SK-N-SH treated with all-trans-retinoic acid at 6 μM for 48 hours (cell line): Measurements from ENCODE around the gene TMED5.
"Not testable (repeated sequence)": the region's sequence is repeated elsewhere in the genome, so short reads cannot be mapped to it uniquely, and the experiment has no call there.

ENCODE experiments used
- ATAC-seq: fragments of 200-7000 bp; cut with Tn5 transposase; 3 replicates; pipeline ENCODE4 v1.9.1; 2020; ENCODE audit warnings: mild to moderate bottlenecking, moderate library complexity
- ARNTL ChIP-seq: fragments of 450-650 bp; formaldehyde crosslinking; IDR thresholded peaks from 2 replicates; pipeline ENCODE4 v1.5.0; 2020; ENCODE audit warnings: low read depth, mild to moderate bottlenecking, moderate library complexity, borderline replicate concordance
- BACH2 ChIP-seq: fragments of 250-450 bp; sonication (Bioruptor Pico); IDR thresholded peaks from 2 replicates; pipeline ENCODE4 v1.9.0; 2021; ENCODE audit warnings: mild to moderate bottlenecking, borderline replicate concordance
- CSDC2 ChIP-seq: fragments of 250-450 bp; sonication (Bioruptor Pico); IDR thresholded peaks from 2 replicates; pipeline ENCODE4 v1.5.0; 2020; ENCODE audit warnings: mild to moderate bottlenecking, moderate library complexity
- ESRRG ChIP-seq: fragments of 250-450 bp; sonication (Bioruptor Pico); IDR thresholded peaks from 2 replicates; pipeline ENCODE4 v1.6.1; 2021; ENCODE audit warnings: mild to moderate bottlenecking
- GLIS3 ChIP-seq: fragments of 250-450 bp; sonication (Bioruptor Pico); IDR thresholded peaks from 2 replicates; pipeline ENCODE4 v1.5.0; 2020; ENCODE audit warnings: mild to moderate bottlenecking, moderate library complexity
- ISL1 ChIP-seq: fragments of 250-450 bp; sonication (Bioruptor Pico); IDR thresholded peaks from 2 replicates; pipeline ENCODE4 v2.1.2; 2022; ENCODE audit warnings: mild to moderate bottlenecking, moderate library complexity
- OSR1 ChIP-seq: fragments of 250-450 bp; sonication (Bioruptor Pico); IDR thresholded peaks from 2 replicates; pipeline ENCODE4 v1.8.0; 2022; ENCODE audit warnings: moderate library complexity, mild to moderate bottlenecking, inconsistent platforms
- PPARA ChIP-seq: fragments of 250-450 bp; sonication (Bioruptor Pico); IDR thresholded peaks from 2 replicates; pipeline ENCODE4 v1.5.0; 2020; ENCODE audit warnings: mild to moderate bottlenecking, borderline replicate concordance
- RARB ChIP-seq: fragments of 250-450 bp; sonication (Bioruptor Pico); IDR thresholded peaks from 2 replicates; pipeline ENCODE4 v1.8.0; 2021; ENCODE audit warnings: mild to moderate bottlenecking, moderate library complexity
- SNAI2 ChIP-seq: fragments of 250-450 bp; sonication (Bioruptor Pico); IDR thresholded peaks from 2 replicates; pipeline ENCODE4 v1.5.0; 2020; ENCODE audit warnings: mild to moderate bottlenecking, moderate library complexity
- TCF4 ChIP-seq: fragments of 250-450 bp; sonication (Bioruptor Pico); IDR thresholded peaks from 2 replicates; pipeline ENCODE4 v1.8.0; 2021; ENCODE audit warnings: mild to moderate bottlenecking, moderate library complexity, borderline replicate concordance
- TOX ChIP-seq: fragments of 250-450 bp; sonication (Bioruptor Pico); IDR thresholded peaks from 2 replicates; pipeline ENCODE4 v1.8.0; 2021; ENCODE audit warnings: mild to moderate bottlenecking, moderate library complexity, borderline replicate concordance
- ZC3H10 ChIP-seq: fragments of 250-450 bp; sonication (Bioruptor Pico); IDR thresholded peaks from 2 replicates; pipeline ENCODE4 v1.5.1; 2021; ENCODE audit warnings: mild to moderate bottlenecking, moderate library complexity
- ZFP30 ChIP-seq: fragments of 450-650 bp; formaldehyde crosslinking; IDR thresholded peaks from 2 replicates; pipeline ENCODE4 v1.5.0; 2022; ENCODE audit warnings: mild to moderate bottlenecking, moderate library complexity
- ZNF565 ChIP-seq: fragments of 450-650 bp; formaldehyde crosslinking; conservative IDR thresholded peaks from 2 replicates; pipeline ENCODE4 v1.5.0; 2020; ENCODE audit warnings: low read depth, mild to moderate bottlenecking, moderate library complexity
- ZNF70 ChIP-seq: fragments of 450-650 bp; formaldehyde crosslinking; IDR thresholded peaks from 2 replicates; pipeline ENCODE4 v1.5.0; 2020; ENCODE audit warnings: mild to moderate bottlenecking, moderate library complexity
- ZNF8 ChIP-seq: fragments of 450-650 bp; formaldehyde crosslinking; IDR thresholded peaks from 2 replicates; pipeline ENCODE4 v1.5.0; 2020; ENCODE audit warnings: mild to moderate bottlenecking, moderate library complexity
- TF ChIP-seq, protein P1 (sequence below): fragments of 250-450 bp; sonication (Bioruptor Pico); IDR thresholded peaks from 2 replicates; pipeline ENCODE4 v1.5.1; 2021; ENCODE audit warnings: mild to moderate bottlenecking, moderate library complexity
- TF ChIP-seq, protein P2 (sequence below): fragments of 250-450 bp; sonication (Bioruptor Pico); IDR thresholded peaks from 2 replicates; pipeline ENCODE4 v1.8.0; 2020; ENCODE audit warnings: mild to moderate bottlenecking, moderate library complexity, borderline replicate concordance
- TF ChIP-seq, protein P3 (sequence below): fragments of 250-450 bp; sonication (Bioruptor Pico); IDR thresholded peaks from 2 replicates; pipeline ENCODE4 v1.8.0; 2021; ENCODE audit warnings: low read depth, mild to moderate bottlenecking, moderate library complexity, borderline replicate concordance
- TF ChIP-seq, protein P4 (sequence below): fragments of 250-450 bp; sonication (Bioruptor Pico); IDR thresholded peaks from 2 replicates; pipeline ENCODE4 v1.5.1; 2020; ENCODE audit warnings: low read depth, mild to moderate bottlenecking, moderate library complexity

The TMED5 gene

DNA sequence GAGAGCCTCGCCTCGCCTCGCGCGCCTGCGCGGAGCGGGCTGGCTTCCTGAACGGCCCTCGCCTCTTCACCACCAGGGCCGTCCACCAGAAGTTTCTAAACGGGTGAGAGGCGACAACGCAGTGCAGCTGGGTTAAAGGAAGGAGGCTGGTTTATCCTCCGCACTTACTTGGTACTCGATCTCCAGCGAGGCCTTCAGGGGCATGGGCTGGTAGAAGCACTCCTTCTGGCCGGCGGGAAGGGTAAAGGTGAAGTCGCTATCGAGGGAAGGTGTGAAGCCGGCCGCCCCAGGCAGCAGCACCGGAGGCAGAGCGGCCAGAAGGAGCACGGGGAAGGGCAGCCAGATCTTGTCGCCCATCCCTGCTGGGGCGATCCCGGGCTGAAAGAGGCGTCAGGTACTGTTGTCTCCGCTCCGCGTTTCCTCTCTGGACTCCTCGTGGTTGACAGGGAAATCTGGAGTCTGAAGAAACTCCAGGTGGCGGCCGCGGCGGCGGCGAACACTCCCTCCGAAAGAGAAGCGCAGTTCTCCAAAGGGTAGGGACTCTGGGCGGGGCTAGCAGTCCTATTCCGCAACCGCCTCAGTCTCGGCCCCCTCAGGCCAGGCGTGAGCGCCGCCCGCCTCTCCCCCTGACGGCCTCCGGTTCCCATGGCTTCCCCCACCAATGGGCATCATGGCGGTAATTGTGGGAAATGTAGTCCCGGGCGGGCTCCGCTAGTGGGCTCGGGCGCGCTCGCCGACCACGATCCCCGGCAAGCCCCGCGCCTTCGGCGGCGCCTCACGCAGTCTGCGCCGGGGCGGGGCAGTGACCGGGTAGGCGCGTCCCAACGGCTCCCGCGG lies at the start of gene TMED5:
Gene TMED5 (minus strand): TSS at position 528 of the 837 bp plus-strand sequence. CDS start 171 bp downstream, at position 357.
- TF ChIP-seq BACH2 (CRISPR knock-in tag) (no peak), ARNTL (no peak), ZNF565 (CRISPR knock-in tag) (no peak), OSR1 (CRISPR knock-in tag) (no peak), RARB (CRISPR knock-in tag) (no peak), PPARA (CRISPR knock-in tag) (no peak), TOX (CRISPR knock-in tag) (no peak), ESRRG (no peak), GLIS3 (CRISPR knock-in tag) (no peak), ZFP30 (CRISPR knock-in tag) (no peak), ISL1 (CRISPR knock-in tag) (no peak), ZC3H10 (CRISPR knock-in tag) (no peak), TCF4 (CRISPR knock-in tag) (no peak)
- TF ChIP-seq, protein P1, sequence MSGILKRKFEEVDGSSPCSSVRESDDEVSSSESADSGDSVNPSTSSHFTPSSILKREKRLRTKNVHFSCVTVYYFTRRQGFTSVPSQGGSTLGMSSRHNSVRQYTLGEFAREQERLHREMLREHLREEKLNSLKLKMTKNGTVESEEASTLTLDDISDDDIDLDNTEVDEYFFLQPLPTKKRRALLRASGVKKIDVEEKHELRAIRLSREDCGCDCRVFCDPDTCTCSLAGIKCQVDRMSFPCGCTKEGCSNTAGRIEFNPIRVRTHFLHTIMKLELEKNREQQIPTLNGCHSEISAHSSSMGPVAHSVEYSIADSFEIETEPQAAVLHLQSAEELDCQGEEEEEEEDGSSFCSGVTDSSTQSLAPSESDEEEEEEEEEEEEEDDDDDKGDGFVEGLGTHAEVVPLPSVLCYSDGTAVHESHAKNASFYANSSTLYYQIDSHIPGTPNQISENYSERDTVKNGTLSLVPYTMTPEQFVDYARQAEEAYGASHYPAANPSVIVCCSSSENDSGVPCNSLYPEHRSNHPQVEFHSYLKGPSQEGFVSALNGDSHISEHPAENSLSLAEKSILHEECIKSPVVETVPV (CRISPR knock-in tag), result no peak
- TF ChIP-seq, protein P2, sequence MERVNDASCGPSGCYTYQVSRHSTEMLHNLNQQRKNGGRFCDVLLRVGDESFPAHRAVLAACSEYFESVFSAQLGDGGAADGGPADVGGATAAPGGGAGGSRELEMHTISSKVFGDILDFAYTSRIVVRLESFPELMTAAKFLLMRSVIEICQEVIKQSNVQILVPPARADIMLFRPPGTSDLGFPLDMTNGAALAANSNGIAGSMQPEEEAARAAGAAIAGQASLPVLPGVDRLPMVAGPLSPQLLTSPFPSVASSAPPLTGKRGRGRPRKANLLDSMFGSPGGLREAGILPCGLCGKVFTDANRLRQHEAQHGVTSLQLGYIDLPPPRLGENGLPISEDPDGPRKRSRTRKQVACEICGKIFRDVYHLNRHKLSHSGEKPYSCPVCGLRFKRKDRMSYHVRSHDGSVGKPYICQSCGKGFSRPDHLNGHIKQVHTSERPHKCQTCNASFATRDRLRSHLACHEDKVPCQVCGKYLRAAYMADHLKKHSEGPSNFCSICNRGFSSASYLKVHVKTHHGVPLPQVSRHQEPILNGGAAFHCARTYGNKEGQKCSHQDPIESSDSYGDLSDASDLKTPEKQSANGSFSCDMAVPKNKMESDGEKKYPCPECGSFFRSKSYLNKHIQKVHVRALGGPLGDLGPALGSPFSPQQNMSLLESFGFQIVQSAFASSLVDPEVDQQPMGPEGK (CRISPR knock-in tag), result no peak
- TF ChIP-seq, protein P3, sequence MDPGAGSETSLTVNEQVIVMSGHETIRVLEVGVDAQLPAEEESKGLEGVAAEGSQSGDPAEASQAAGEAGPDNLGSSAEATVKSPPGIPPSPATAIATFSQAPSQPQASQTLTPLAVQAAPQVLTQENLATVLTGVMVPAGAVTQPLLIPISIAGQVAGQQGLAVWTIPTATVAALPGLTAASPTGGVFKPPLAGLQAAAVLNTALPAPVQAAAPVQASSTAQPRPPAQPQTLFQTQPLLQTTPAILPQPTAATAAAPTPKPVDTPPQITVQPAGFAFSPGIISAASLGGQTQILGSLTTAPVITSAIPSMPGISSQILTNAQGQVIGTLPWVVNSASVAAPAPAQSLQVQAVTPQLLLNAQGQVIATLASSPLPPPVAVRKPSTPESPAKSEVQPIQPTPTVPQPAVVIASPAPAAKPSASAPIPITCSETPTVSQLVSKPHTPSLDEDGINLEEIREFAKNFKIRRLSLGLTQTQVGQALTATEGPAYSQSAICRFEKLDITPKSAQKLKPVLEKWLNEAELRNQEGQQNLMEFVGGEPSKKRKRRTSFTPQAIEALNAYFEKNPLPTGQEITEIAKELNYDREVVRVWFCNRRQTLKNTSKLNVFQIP (CRISPR knock-in tag), result no peak
- TF ChIP-seq, protein P4, sequence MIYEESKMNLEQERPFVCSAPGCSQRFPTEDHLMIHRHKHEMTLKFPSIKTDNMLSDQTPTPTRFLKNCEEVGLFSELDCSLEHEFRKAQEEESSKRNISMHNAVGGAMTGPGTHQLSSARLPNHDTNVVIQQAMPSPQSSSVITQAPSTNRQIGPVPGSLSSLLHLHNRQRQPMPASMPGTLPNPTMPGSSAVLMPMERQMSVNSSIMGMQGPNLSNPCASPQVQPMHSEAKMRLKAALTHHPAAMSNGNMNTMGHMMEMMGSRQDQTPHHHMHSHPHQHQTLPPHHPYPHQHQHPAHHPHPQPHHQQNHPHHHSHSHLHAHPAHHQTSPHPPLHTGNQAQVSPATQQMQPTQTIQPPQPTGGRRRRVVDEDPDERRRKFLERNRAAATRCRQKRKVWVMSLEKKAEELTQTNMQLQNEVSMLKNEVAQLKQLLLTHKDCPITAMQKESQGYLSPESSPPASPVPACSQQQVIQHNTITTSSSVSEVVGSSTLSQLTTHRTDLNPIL, result no peak
- TF ChIP-seq, all 23 proteins: peak for 0
- ATAC-seq, result peak; percentile 95

DNA sequence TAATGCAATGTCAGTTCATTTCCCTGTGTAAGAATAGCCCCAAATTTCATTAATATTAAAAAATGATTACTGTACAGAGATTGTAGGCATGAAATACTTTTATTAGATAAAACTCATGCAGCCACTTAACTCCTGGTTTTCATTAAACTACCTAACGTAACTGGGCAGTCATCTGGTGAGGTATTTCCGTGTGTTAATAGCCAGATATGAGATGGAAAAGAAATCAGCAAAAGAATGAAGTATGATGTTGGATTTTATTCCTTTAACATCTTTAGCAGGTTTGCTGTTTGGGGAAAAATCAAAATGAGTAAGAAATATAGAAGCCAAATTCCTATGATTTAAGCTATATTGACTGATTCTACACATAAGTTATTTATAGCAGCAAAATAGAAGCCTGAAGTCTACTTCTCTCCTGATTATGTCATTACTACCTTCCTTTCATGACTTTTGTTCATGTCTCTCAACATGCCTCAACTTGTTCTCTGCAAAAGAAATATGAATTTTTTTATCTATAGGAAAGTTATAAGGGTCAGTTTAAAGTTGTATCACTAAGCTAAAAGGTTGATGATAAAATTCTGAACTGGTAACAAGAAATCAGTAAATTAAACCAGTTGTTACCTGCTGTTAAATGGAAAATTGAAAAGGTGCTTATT lies 42.9 kb upstream of the TMED5 start:
- peak; percentile 63 for ATAC-seq
- TF ChIP-seq ISL1 (CRISPR knock-in tag) (peak; percentile 31; the same call in 1 of the 2 replicates), TCF4 (CRISPR knock-in tag) (peak; percentile 53), ZNF8 (CRISPR knock-in tag) (no peak)
- TF ChIP-seq, all 23 proteins: peak for 2

DNA sequence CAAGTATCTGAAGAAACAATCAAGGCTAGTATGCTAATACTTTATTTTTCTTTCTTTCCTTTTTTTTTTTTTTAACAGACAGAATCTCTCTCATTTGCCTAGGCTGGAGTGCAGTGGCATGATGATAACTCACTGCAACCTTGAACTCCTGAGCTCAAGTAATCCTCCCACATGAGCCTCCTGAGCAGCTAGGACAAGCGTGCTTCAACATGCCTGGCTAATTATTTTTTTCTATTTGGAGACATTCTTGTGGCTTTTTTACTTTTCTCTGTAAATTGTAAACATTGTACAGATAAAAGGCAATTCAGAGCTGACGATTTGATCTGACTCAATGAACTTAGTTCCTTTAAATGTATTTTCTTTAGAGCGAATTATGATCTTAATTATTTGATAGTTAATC lies 41.7 kb upstream of the TMED5 start:
- TF ChIP-seq ZC3H10 (CRISPR knock-in tag), result no peak
- no peak for TF ChIP-seq ESRRG
- TF ChIP-seq, protein P2 (CRISPR knock-in tag), result no peak
- TF ChIP-seq CSDC2 (CRISPR knock-in tag), result no peak
- TF ChIP-seq, protein P3 (CRISPR knock-in tag), result no peak
- no peak for TF ChIP-seq ZNF70
- TF ChIP-seq, protein P4, result no peak
- no peak for TF ChIP-seq ZFP30 (CRISPR knock-in tag)
- TF ChIP-seq SNAI2 (CRISPR knock-in tag), result no peak
- TF ChIP-seq RARB (CRISPR knock-in tag), result no peak
- ATAC-seq, result peak; percentile 92

DNA sequence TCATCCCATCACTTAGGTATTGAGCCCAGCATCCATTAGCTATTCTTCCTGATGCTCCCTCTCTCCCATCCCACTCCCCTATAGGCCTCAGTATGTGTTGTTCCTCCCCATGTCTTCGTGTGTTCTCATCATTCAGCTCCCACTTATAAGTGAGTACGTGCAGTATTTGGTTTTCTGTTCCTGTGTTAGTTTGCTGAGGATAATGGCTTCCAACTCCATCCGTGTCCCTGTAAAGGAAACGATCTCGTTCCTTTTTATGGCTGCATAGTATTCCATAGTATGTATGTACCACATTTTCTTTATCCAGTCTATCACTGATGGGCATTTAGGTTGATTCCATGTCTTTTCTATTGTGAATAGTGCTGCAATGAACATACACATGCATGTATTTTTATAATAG lies 40.5 kb upstream of the TMED5 start:
- ATAC-seq, result not testable (repeated sequence)
